HAP-1 (cell line): Measurements from ENCODE around the gene TMOD2.

Experiments
- DNase-seq, 2 experiments: peaks; one replicate each; pipeline ENCODE4 v3.0.0-alpha.2; 2016 to 2020; ENCODE audit warnings: low spot score in 2 of 2
- H3K27me3 ChIP-seq: fragments of 250-450 bp; sonication (Bioruptor Pico); 2 replicates; pipeline ENCODE4 v1.5.1; 2020; ENCODE audit warnings: low read depth, mild to moderate bottlenecking, moderate library complexity
- H3K36me3 ChIP-seq: fragments of 250-450 bp; sonication (Bioruptor Pico); replicated peaks from 2 replicates; pipeline ENCODE4 v1.5.1; 2020; ENCODE audit warnings: mild to moderate bottlenecking
- H3K4me1 ChIP-seq: fragments of 250-450 bp; sonication (Bioruptor Pico); 2 replicates; pipeline ENCODE4 v1.5.1; 2020; ENCODE audit warnings: mild to moderate bottlenecking
- H3K4me3 ChIP-seq: fragments of 250-450 bp; sonication (Bioruptor Pico); 2 replicates; pipeline ENCODE4 v1.5.1; 2020; ENCODE audit warnings: mild to moderate bottlenecking, moderate library complexity
- H3K9me3 ChIP-seq: fragments of 250-450 bp; sonication (Bioruptor Pico); 2 replicates; pipeline ENCODE4 v1.5.1; 2020; ENCODE audit warnings: mild to moderate bottlenecking, moderate library complexity
- in situ Hi-C: fragments of 300-500 bp; cut with MboI; formaldehyde crosslinking; loops from 3 replicates; pipeline ENCODE4 v1.14.3; 2020; ENCODE audit warnings: low sequenced_read_pairs, inconsistent platforms, mixed read lengths

The TMOD2 gene

GRCh38 chr15:51798281-51798680 is 46.9 kb downstream of the TMOD2 start:
- Histone ChIP-seq H3K27me3 (no peaks in the 10 kb centered on the region), H3K4me1 (peaks cover 14% of the 10 kb centered on the region), H3K9me3 (no peaks in the 10 kb centered on the region), H3K36me3 (no peaks in the 10 kb centered on the region), H3K4me3 (no peak overlapping the region)
- no peak for DNase-seq
- in situ Hi-C loops, result no loop called here

- Histone ChIP-seq H3K4me1 (peaks cover 4% of the 10 kb centered on the region), H3K27me3 (no peaks in the 10 kb centered on the region), H3K9me3 (no peaks in the 10 kb centered on the region), H3K36me3 (no peaks in the 10 kb centered on the region), H3K4me3 (no peak overlapping the region)
- in situ Hi-C loops, result no loop called here
- DNase-seq, result no peak
Measured at GRCh38 chr15:51799282-51800252, 48.2 kb downstream of the TMOD2 start.

- H3K27me3 ChIP-seq, result no peaks in the 10 kb centered on the region
- 0 out of 2 replicates have a peak, but pooled peaks cover 3% of the 10 kb centered on the region for H3K4me1 ChIP-seq
- no peak overlapping the region for H3K4me3 ChIP-seq
- no peaks in the 10 kb centered on the region for H3K9me3 ChIP-seq
- DNase-seq, result peak; percentile 64 to 74
- in situ Hi-C loops, result no loop called here
- H3K36me3 ChIP-seq, result no peaks in the 10 kb centered on the region
Measured at GRCh38 chr15:51801391-51801835, 50.0 kb downstream of the TMOD2 start.

GRCh38 chr15:51802593-51802992 is 51.2 kb downstream of the TMOD2 start:
- Histone ChIP-seq H3K27me3 (no peaks in the 10 kb centered on the region), H3K4me3 (no peak overlapping the region), H3K36me3 (no peaks in the 10 kb centered on the region), H3K9me3 (no peaks in the 10 kb centered on the region), H3K4me1 (0 out of 2 replicates have a peak, but pooled peaks cover 3% of the 10 kb centered on the region)
- in situ Hi-C loops, result no loop called here
- DNase-seq, result no peak

GRCh38 chr15:51803965-51804364 is 52.6 kb downstream of the TMOD2 start:
- in situ Hi-C loops, result no loop called here
- Histone ChIP-seq H3K27me3 (no peaks in the 10 kb centered on the region), H3K4me3 (no peak overlapping the region), H3K4me1 (0 out of 2 replicates have a peak, but pooled peaks cover 3% of the 10 kb centered on the region), H3K9me3 (no peaks in the 10 kb centered on the region), H3K36me3 (no peaks in the 10 kb centered on the region)
- no peak for DNase-seq

GRCh38 chr15:51806123-51806522 is 54.7 kb downstream of the TMOD2 start:
- no peaks in the 10 kb centered on the region for H3K9me3 ChIP-seq
- in situ Hi-C loops, result no loop called here
- no peak overlapping the region for H3K4me3 ChIP-seq
- no peaks in the 10 kb centered on the region for H3K27me3 ChIP-seq
- no peaks in the 10 kb centered on the region for H3K36me3 ChIP-seq
- DNase-seq, result no peak
- H3K4me1 ChIP-seq, result 0 out of 2 replicates have a peak, but pooled peaks cover 2% of the 10 kb centered on the region

GRCh38 chr15:51809457-51809856 is 58.1 kb downstream of the TMOD2 start:
- Histone ChIP-seq H3K4me3 (no peak overlapping the region), H3K27me3 (no peaks in the 10 kb centered on the region), H3K4me1 (no peaks in the 10 kb centered on the region), H3K9me3 (no peaks in the 10 kb centered on the region), H3K36me3 (no peaks in the 10 kb centered on the region)
- in situ Hi-C loops, result no loop called here
- no peak for DNase-seq

GRCh38 chr15:51812598-51812997 is 61.2 kb downstream of the TMOD2 start:
- in situ Hi-C loops, result no loop called here
- H3K4me1 ChIP-seq, result no peaks in the 10 kb centered on the region
- H3K27me3 ChIP-seq, result no peaks in the 10 kb centered on the region
- DNase-seq, result no peak
- no peaks in the 10 kb centered on the region for H3K9me3 ChIP-seq
- no peaks in the 10 kb centered on the region for H3K36me3 ChIP-seq
- H3K4me3 ChIP-seq, result no peak overlapping the region

GRCh38 chr15:51814606-51815005 is 63.2 kb downstream of the TMOD2 start:
- H3K4me1 ChIP-seq, result no peaks in the 10 kb centered on the region
- H3K27me3 ChIP-seq, result no peaks in the 10 kb centered on the region
- no peak overlapping the region for H3K4me3 ChIP-seq
- in situ Hi-C loops, result no loop called here
- DNase-seq, result no peak
- no peaks in the 10 kb centered on the region for H3K9me3 ChIP-seq
- H3K36me3 ChIP-seq, result no peaks in the 10 kb centered on the region

GRCh38 chr15:51816611-51817010 is 65.2 kb downstream of the TMOD2 start:
- H3K36me3 ChIP-seq, result no peaks in the 10 kb centered on the region
- H3K4me3 ChIP-seq, result no peak overlapping the region
- H3K27me3 ChIP-seq, result no peaks in the 10 kb centered on the region
- no peaks in the 10 kb centered on the region for H3K4me1 ChIP-seq
- 0 out of 2 replicates have a peak, but pooled peaks cover 4% of the 10 kb centered on the region for H3K9me3 ChIP-seq
- no peak for DNase-seq
- in situ Hi-C loops, result no loop called here

GRCh38 chr15:51818150-51818549 is 66.8 kb downstream of the TMOD2 start:
- Histone ChIP-seq H3K4me1 (no peaks in the 10 kb centered on the region), H3K36me3 (no peaks in the 10 kb centered on the region), H3K27me3 (no peaks in the 10 kb centered on the region), H3K4me3 (no peak overlapping the region), H3K9me3 (0 out of 2 replicates have a peak, but pooled peaks cover 5% of the 10 kb centered on the region)
- in situ Hi-C loops, result no loop called here
- DNase-seq, result no peak

- no peaks in the 10 kb centered on the region; the same call in 1 of the 2 replicates for H3K4me1 ChIP-seq
- H3K4me3 ChIP-seq, result no peak overlapping the region
- in situ Hi-C loops, result no loop called here
- no peaks in the 10 kb centered on the region for H3K27me3 ChIP-seq
- 0 out of 2 replicates have a peak, but pooled peaks cover 5% of the 10 kb centered on the region for H3K9me3 ChIP-seq
- DNase-seq, result no peak
- peaks cover 4% of the 10 kb centered on the region for H3K36me3 ChIP-seq
Measured at GRCh38 chr15:51825698-51826097, 74.3 kb downstream of the TMOD2 start.

GRCh38 chr15:51828621-51829375 is 77.4 kb downstream of the TMOD2 start:
- Histone ChIP-seq H3K4me3 (peak overlapping the region; percentile 97), H3K27me3 (no peaks in the 10 kb centered on the region), H3K9me3 (no peaks in the 10 kb centered on the region), H3K36me3 (peaks cover 4% of the 10 kb centered on the region), H3K4me1 (peaks cover 10% of the 10 kb centered on the region)
- DNase-seq, result no peak
- in situ Hi-C loops, result no loop called here
